Heart right ventricle (tissue), 16 donors: ENCODE measurements around the gene FILIP1L. TPM values are rescaled to one million over a fixed set of nuclear protein-coding genes. Genes with fewer than 3 reads are reported as not detected.

ENCODE experiments used
- ATAC-seq, 8 donors: fragments of 200-7000 bp; cut with Tn5 transposase; one replicate each; pipeline ENCODE4 v1.9.1; 2020; ENCODE audit warnings: mild to moderate bottlenecking in 8 of 8, moderate library complexity in 8 of 8, moderate number of reproducible peaks in 1 of 8
- DNase-seq, 2 donors: peaks; one replicate each; pipeline ENCODE4 v3.0.0-alpha.2; 2020
- H3K27ac ChIP-seq, 10 donors: fragments of 200-600 bp; sonication (generic) in 2 of 10; one replicate each; pipeline versions ENCODE4 v1.5.0 to v1.8.0; 2020 to 2022; ENCODE audit warnings: mild to moderate bottlenecking in 3 of 10
- H3K27me3 ChIP-seq, 7 donors: fragments of 200-600 bp; one replicate each; pipeline ENCODE4 v1.8.0; 2021 to 2022; ENCODE audit warnings: mild to moderate bottlenecking in 2 of 7
- H3K36me3 ChIP-seq, 9 donors: fragments of 200-600 bp; sonication (generic) in 1 of 9; one replicate each; pipeline versions ENCODE4 v1.5.0 to v1.8.0; 2020 to 2022; ENCODE audit warnings: mild to moderate bottlenecking in 2 of 9
- H3K4me1 ChIP-seq, 9 donors: fragments of 200-600 bp; sonication (generic) in 1 of 9; one replicate each; pipeline versions ENCODE4 v1.5.0 to v1.8.0; 2020 to 2022; ENCODE audit warnings: mild to moderate bottlenecking in 4 of 9
- H3K4me3 ChIP-seq, 10 donors: fragments of 200-600 bp; sonication (generic) in 2 of 10; one replicate each; pipeline versions ENCODE4 v1.5.0 to v1.8.0; 2020 to 2022; ENCODE audit warnings: mild to moderate bottlenecking in 7 of 10, moderate library complexity in 2 of 10
- H3K9me3 ChIP-seq, 11 donors: fragments of 200-600 bp in 10 of 11; sonication (generic) in 2 of 11; one replicate each; pipeline versions ENCODE4 v1.5.0 to v1.8.0; 2013 to 2022; ENCODE audit warnings: mild to moderate bottlenecking in 2 of 11, control low read depth in 1 of 11, moderate library complexity in 1 of 11
- CTCF ChIP-seq, 9 donors: fragments of 200-600 bp; sonication (generic) in 2 of 9; IDR thresholded peaks; one replicate each; pipeline versions ENCODE4 v1.5.0 to v1.8.0; 2021 to 2022; ENCODE audit warnings: antibody characterized with exemption in 9 of 9, mild to moderate bottlenecking in 5 of 9, moderate library complexity in 1 of 9
- WGBS, 2 donors: extraction: QIAGEN DNeasy Blood & Tissue Kit; methylation state at CpG; one replicate each; pipeline ENCODE4 v1.1.7; 2013; ENCODE audit warnings: inconsistent platforms in 1 of 2; 5-methylcytosine and 5-hydroxymethylcytosine counted together
- intact Hi-C, 10 donors: fragments of 100-400 bp; cut with DNase I; formaldehyde crosslinking; loops; one replicate each; pipeline versions ENCODE4 v1.11.1 to v1.14.2; 2022
- polyA plus RNA-seq, 2 donors: library from polyadenylated mRNA; stranded (reverse); fragments of 200-250 nt; gene quantifications; one replicate each; pipeline ENCODE4 v1.2.3, GENCODE V29; 2013
- total RNA-seq, 10 donors: library from RNA; stranded (reverse); fragmentation: NEBNext Ultra II Directional in 3 of 10; extraction: Animal tissue kit (Norgen Biotek cat#: 25700) in 3 of 10; gene quantifications; one replicate each; pipeline versions ENCODE4 v1.2.1 to v1.2.4, GENCODE V29; 2021 to 2023
- donor health status: Arrhythmogenic right ventricular cardiomyopathy.
- donor health status: ischemic (EF 13 %, LVEDD 7.1; RV severe dilation, severe dysfunction).
- donor health status: healthy with polysubstance abuse.
- donor health status: DM: no; HTN: yes; CAD: no.
- donor health status: DM: no; HTN: no; CAD: no.
- donor health status: ischemic (EF 25% LVEDD 6.9; RV normal size, moderate dysfunction).
- donor health status: ischemic (EF 25% LVEDD 5.7; RV mildly dilated, moderate dysfunction).
- donor health status: healthy.
- donor health status: DM: yes; HTN: yes; CAD: no.
- donor health status: Ischemic cardiomyopathy.
- donor health status: ischemic (EF 35%, LVEDD 5.7; RV mildly dilated, moderate dysfunction).
- donor health status: nonischemic (EF 11% LVEDD 7.7; RV severe dilation, severe dysfunction).
- donor health status: DM: yes; HTN: yes; CAD: no.
- donor health status: PGD.
- donor health status: ischemic (EF 29% LVEDD 5.4; RV normal size, mild dysfunction).
- donor health status: nonischemic (EF 23%, LVEDD 6.1; RV moderate dilation, normal function).

Gene FILIP1L
- total and polyA plus RNA-seq, 12 donors = 15.9 to 134 (median 64.3) TPM

GRCh38 chr3:99953596-99953995 lies 160.7 kb downstream of the FILIP1L start:
- ATAC-seq (peak in 1 of 8 donors; percentile 12), DNase-seq (no peak)
- H3K9me3 ChIP-seq = no peaks in the 10 kb centered on the region
- no peak overlapping the region for H3K4me3 ChIP-seq
- intact Hi-C loops = no loop called here
- peak overlapping the region in 1 of 10 donors; percentile 2 for H3K27ac ChIP-seq
- no peak for TF ChIP-seq CTCF (IDR thresholded peaks at IDR 0.05)
- no peaks in the 10 kb centered on the region for H3K27me3 ChIP-seq
- H3K36me3 ChIP-seq = no peaks in the 10 kb centered on the region
- peaks cover 0 to 47% (median 30%) of the 10 kb centered on the region in 9 donors for H3K4me1 ChIP-seq

- ATAC-seq (no peak), DNase-seq (no peak)
- no peak for TF ChIP-seq CTCF (IDR thresholded peaks at IDR 0.05)
- 92 to 93% methylated on average over 1 of the region's 1 CpG for WGBS, 2 donors
- Histone ChIP-seq H3K27ac (no peak overlapping the region), H3K36me3 (no peaks in the 10 kb centered on the region), H3K4me1 (peaks cover 0 to 44% (median 25%) of the 10 kb centered on the region in 9 donors), H3K9me3 (no peaks in the 10 kb centered on the region), H3K4me3 (no peak overlapping the region), H3K27me3 (no peaks in the 10 kb centered on the region)
- intact Hi-C loops = no loop called here
Measured at GRCh38 chr3:99952306-99952705, 162.0 kb downstream of the FILIP1L start.

GRCh38 chr3:99951701-99952100 lies 162.6 kb downstream of the FILIP1L start:
- peaks cover 0 to 44% (median 30%) of the 10 kb centered on the region in 9 donors for H3K4me1 ChIP-seq
- no peak for ATAC-seq
- intact Hi-C loops = no loop called here
- no peak overlapping the region for H3K4me3 ChIP-seq
- no peaks in the 10 kb centered on the region for H3K36me3 ChIP-seq
- TF ChIP-seq CTCF (IDR thresholded peaks at IDR 0.05) = no peak
- no peaks in the 10 kb centered on the region for H3K9me3 ChIP-seq
- H3K27me3 ChIP-seq = no peaks in the 10 kb centered on the region
- H3K27ac ChIP-seq = no peak overlapping the region
- DNase-seq = no peak

GRCh38 chr3:99950921-99951320 lies 163.4 kb downstream of the FILIP1L start:
- DNase-seq = no peak
- no peak for TF ChIP-seq CTCF (IDR thresholded peaks at IDR 0.05)
- H3K4me3 ChIP-seq = no peak overlapping the region
- no peaks in the 10 kb centered on the region for H3K9me3 ChIP-seq
- no peak for ATAC-seq
- peaks cover 1 to 51% (median 36%) of the 10 kb centered on the region in 9 donors for H3K4me1 ChIP-seq
- no peaks in the 10 kb centered on the region for H3K36me3 ChIP-seq
- intact Hi-C loops = no loop called here
- H3K27ac ChIP-seq = no peak overlapping the region
- H3K27me3 ChIP-seq = no peaks in the 10 kb centered on the region
- 71 to 79% methylated on average over 1 of the region's 1 CpG for WGBS, 2 donors
